ENCODE measurements around the gene GALT. TPM values are rescaled to one million over a fixed set of nuclear protein-coding genes. Genes with fewer than 3 reads are reported as not detected.

Gene GALT
- total RNA-seq, 4 donors from 2014 or later, result 73.5 to 147 (median 97.3) TPM

DNA sequence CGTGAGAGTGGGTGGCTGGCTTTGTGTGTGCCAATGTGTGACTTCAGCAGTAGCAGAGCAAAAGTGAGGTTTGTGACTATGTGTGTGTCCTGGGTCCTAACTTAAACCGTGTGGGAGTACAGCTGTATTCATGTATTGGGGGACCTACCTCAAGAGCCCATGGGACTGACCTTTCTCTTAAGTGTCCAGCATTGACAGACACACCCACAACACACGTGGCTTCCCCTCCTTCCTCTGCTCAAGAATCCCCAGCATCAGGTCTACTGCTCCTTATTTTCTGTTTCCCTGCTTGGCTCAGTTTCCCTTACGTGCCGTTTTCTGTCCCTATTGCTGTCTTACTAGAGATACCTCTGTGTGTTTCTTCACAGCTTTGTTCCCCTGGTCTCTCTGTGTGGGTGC is 6.1 kb downstream of the GALT start:
- TF ChIP-seq, protein P1, sequence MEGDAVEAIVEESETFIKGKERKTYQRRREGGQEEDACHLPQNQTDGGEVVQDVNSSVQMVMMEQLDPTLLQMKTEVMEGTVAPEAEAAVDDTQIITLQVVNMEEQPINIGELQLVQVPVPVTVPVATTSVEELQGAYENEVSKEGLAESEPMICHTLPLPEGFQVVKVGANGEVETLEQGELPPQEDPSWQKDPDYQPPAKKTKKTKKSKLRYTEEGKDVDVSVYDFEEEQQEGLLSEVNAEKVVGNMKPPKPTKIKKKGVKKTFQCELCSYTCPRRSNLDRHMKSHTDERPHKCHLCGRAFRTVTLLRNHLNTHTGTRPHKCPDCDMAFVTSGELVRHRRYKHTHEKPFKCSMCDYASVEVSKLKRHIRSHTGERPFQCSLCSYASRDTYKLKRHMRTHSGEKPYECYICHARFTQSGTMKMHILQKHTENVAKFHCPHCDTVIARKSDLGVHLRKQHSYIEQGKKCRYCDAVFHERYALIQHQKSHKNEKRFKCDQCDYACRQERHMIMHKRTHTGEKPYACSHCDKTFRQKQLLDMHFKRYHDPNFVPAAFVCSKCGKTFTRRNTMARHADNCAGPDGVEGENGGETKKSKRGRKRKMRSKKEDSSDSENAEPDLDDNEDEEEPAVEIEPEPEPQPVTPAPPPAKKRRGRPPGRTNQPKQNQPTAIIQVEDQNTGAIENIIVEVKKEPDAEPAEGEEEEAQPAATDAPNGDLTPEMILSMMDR (IDR thresholded peaks at IDR 0.05), result no peak
- no peak for TF ChIP-seq POLR2A (IDR thresholded peaks at IDR 0.05)
- no peak for TF ChIP-seq POLR2AphosphoS5 (IDR thresholded peaks at IDR 0.05)
- TF ChIP-seq EP300 (IDR thresholded peaks at IDR 0.05; ENCODE audit: low read depth), result no peak
- in situ Hi-C loops (cut with MboI; ENCODE audit: low pct_ligation_motif_present in 1 of 4, low pct_unique_long_range_greater_than_20kb in 1 of 4, low sequenced_read_pairs in 3 of 4), result no loop called here
- Histone ChIP-seq H3K9me3 (no peaks in the 10 kb centered on the region), H3K4me3 (peak overlapping the region in 3 of 4 donors; percentile 11 to 36 (median 31)), H3K4me1 (peaks cover 24 to 53% (median 43%) of the 10 kb centered on the region in 4 donors), H3K27me3 (no peaks in the 10 kb centered on the region), H3K27ac (peak overlapping the region; percentile 82 to 89 (median 86)), H3K36me3 (peaks cover 0 to 14% (median 4%) of the 10 kb centered on the region in 4 donors)
- 24% methylated on average over 5 of the region's 5 CpGs; no CpG with 5 or more reads in 1 of the 2 donors for WGBS, 2 donors (ENCODE audit: low coverage in 1 of 2)
- DNase-seq, result no peak
- intact Hi-C loops (cut with DNase I; ENCODE audit: low total_unique reads), result loop anchor here (10.0 kb wide), 1 partner anchor 432 kb away; no protein-coding TSS in a partner anchor

DNA sequence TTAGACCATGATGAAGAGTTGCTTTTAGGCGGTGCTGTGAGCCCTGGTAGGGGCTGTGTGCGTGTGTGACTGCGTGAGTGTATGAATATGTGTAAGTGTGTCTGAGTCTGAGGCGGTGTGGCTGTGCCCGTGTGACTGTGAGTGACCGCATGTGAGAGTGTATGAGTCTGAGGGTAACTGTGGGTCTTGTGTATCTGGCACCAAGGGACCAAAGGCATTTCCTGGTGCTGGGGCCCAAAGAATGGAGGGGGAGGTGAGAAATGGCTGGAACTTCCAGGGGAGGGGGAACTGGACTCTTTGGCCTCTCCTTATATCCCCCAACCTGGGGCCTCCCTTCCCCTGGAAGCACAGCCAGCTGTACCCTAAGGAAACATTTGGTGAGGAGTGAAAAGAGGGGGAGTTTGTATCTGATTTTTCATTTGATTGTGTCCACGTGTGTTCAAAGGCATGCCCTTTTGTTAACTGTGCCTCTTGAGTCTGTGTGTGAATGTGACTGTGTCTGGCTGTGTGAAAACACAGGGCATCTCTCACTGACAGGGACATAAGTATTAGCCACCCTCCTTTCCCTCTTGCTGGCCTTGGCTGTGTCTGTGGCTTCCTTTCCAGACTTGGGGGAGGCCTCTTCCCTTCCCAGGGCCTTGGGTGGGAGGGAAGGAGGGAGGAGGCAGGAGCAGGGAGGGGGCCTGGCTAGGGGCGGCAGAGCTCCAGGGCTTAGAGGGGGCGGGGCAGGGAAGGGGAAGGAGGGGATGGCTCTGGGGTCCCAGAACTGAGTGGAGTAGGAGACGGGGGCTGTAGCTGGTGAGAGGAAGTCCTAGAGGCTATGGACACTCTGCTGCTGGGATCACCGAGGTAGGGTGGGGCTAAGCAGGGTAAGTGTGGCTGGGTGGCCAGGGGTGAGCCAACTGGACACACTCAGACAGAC is 6.9 kb downstream of the GALT start:
- Histone ChIP-seq H3K27me3 (no peaks in the 10 kb centered on the region), H3K4me3 (no peak overlapping the region), H3K4me1 (peaks cover 18 to 45% (median 38%) of the 10 kb centered on the region in 4 donors), H3K27ac (peak overlapping the region; percentile 82 to 89 (median 86)), H3K9me3 (no peaks in the 10 kb centered on the region), H3K36me3 (peaks cover 0 to 14% (median 4%) of the 10 kb centered on the region in 4 donors)
- TF ChIP-seq POLR2AphosphoS5 (IDR thresholded peaks at IDR 0.05) (no peak), EP300 (IDR thresholded peaks at IDR 0.05; ENCODE audit: low read depth) (no peak), POLR2A (IDR thresholded peaks at IDR 0.05) (no peak)
- TF ChIP-seq, protein P1 (IDR thresholded peaks at IDR 0.05), result no peak
- intact Hi-C loops (cut with DNase I; ENCODE audit: low total_unique reads) (loop anchor here (10.0 kb wide), 1 partner anchor 431 kb away; no protein-coding TSS in a partner anchor), in situ Hi-C loops (cut with MboI; ENCODE audit: low pct_ligation_motif_present in 1 of 4, low pct_unique_long_range_greater_than_20kb in 1 of 4, low sequenced_read_pairs in 3 of 4) (no loop called here)
- DNase-seq, result no peak
- 42 to 53% methylated on average over 5 to 11 of the region's 11 CpGs for WGBS, 2 donors (ENCODE audit: low coverage in 1 of 2)

DNA sequence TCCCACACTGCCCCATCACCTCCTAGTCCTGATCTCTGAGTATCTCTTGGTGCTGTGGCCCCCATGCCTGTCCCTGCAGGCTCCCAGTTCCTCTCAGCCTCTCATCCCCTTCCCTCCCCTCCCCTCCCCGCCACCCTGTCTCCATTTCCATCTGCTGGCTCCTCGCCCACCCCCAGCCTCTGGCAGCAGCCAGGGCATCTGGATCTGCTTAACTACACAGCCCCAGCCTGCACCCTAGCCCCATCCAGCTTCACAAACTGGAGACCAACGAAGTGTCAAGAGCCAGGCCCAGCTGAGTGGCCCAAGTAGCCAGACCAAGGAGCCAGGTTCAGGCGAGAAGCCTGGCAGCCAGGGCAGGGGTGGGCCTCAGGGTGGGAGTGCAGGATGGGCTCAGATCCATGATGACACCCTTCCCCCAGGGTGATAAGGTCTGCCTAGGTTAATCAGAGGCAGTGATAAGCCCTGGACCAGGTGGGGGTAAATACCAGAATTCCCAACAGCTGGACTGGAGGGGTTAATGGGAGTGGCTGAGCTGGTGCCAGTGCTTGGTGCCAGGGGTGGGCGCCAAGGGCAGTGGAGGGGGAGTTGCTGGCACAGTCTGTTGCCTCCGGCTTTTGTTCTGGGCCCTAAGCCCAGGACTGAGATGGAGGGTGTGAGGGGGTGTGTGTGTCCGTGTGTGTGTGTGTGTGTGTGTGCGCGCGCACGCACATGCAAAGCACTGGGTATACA is 8.0 kb downstream of the GALT start:
- Histone ChIP-seq H3K4me1 (peaks cover 18 to 47% (median 39%) of the 10 kb centered on the region in 4 donors), H3K27ac (peak overlapping the region; percentile 82 to 89 (median 86)), H3K4me3 (no peak overlapping the region), H3K9me3 (no peaks in the 10 kb centered on the region), H3K27me3 (no peaks in the 10 kb centered on the region), H3K36me3 (peaks cover 0 to 3% (median 1%) of the 10 kb centered on the region in 4 donors)
- in situ Hi-C loops (cut with MboI; ENCODE audit: low pct_ligation_motif_present in 1 of 4, low pct_unique_long_range_greater_than_20kb in 1 of 4, low sequenced_read_pairs in 3 of 4), result no loop called here
- intact Hi-C loops (cut with DNase I; ENCODE audit: low total_unique reads), result loop anchor here (10.0 kb wide), 1 partner anchor 430 kb away; no protein-coding TSS in a partner anchor
- 55% methylated on average over 11 of the region's 11 CpGs; no CpG with 5 or more reads in 1 of the 2 donors for WGBS, 2 donors (ENCODE audit: low coverage in 1 of 2)
- TF ChIP-seq EP300 (IDR thresholded peaks at IDR 0.05; ENCODE audit: low read depth), result no peak
- peak in 2 of 3 donors; percentile 30 to 47 for TF ChIP-seq POLR2AphosphoS5 (IDR thresholded peaks at IDR 0.05)
- peak; percentile 7 for TF ChIP-seq POLR2A (IDR thresholded peaks at IDR 0.05)
- DNase-seq, result peak; percentile 51

DNA sequence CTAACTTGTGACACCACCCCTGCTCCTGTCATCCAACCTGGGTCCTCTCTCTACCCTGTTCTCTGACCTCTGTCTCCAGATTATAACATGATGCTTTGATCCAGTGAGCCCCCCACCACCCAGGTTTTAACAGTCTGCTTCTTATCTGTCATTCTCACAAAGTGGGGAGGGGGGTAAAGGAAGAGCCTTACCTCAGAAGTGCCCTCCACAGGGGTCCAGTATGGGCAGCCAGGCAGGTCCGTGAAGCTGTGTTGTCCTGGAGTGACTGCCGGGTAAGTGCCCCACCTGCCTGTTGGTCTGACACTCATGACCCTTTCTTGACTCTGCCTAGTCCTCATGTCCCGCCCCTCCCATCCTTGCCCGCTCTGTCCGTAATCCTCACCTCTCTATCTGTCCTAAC is 8.9 kb downstream of the GALT start:
- no peak for DNase-seq
- no peaks in the 10 kb centered on the region for H3K36me3 ChIP-seq
- TF ChIP-seq POLR2A (IDR thresholded peaks at IDR 0.05) (no peak), POLR2AphosphoS5 (IDR thresholded peaks at IDR 0.05) (no peak), EP300 (IDR thresholded peaks at IDR 0.05; ENCODE audit: low read depth) (no peak)
- TF ChIP-seq, protein P1 (IDR thresholded peaks at IDR 0.05), result no peak
- no peaks in the 10 kb centered on the region for H3K27me3 ChIP-seq
- peak overlapping the region; percentile 24 to 89 (median 86) for H3K27ac ChIP-seq
- H3K9me3 ChIP-seq, result no peaks in the 10 kb centered on the region
- intact Hi-C loops (cut with DNase I; ENCODE audit: low total_unique reads), result loop anchor here (10.0 kb wide), 1 partner anchor 429 kb away; no protein-coding TSS in a partner anchor
- peaks cover 18 to 51% (median 41%) of the 10 kb centered on the region in 4 donors for H3K4me1 ChIP-seq
- H3K4me3 ChIP-seq, result no peak overlapping the region
- in situ Hi-C loops (cut with MboI; ENCODE audit: low pct_ligation_motif_present in 1 of 4, low pct_unique_long_range_greater_than_20kb in 1 of 4, low sequenced_read_pairs in 3 of 4), result no loop called here
- 82 to 90% methylated on average over 2 to 4 of the region's 5 CpGs for WGBS, 2 donors (ENCODE audit: low coverage in 1 of 2)
